ENCODE results near the gene CPD.

DNA sequence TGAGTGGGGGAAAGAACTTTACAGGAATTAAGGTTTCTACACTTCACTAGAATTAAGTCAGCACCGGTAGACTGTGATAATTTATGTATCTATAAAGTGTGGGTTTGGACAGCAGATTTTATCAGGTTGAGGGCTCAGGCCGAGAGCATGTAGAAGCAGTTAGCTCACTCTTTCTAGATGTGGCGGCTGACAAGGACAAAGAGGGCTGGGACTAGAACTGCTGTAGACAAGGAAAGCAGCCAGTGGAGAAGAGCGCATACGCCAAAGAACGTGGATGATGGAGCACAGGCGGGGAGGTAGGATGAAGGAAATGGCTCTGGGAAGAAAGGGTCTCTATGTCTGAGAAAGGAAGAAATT lies 98.0 kb downstream of the CPD start:
- TF ChIP-seq, protein P1, sequence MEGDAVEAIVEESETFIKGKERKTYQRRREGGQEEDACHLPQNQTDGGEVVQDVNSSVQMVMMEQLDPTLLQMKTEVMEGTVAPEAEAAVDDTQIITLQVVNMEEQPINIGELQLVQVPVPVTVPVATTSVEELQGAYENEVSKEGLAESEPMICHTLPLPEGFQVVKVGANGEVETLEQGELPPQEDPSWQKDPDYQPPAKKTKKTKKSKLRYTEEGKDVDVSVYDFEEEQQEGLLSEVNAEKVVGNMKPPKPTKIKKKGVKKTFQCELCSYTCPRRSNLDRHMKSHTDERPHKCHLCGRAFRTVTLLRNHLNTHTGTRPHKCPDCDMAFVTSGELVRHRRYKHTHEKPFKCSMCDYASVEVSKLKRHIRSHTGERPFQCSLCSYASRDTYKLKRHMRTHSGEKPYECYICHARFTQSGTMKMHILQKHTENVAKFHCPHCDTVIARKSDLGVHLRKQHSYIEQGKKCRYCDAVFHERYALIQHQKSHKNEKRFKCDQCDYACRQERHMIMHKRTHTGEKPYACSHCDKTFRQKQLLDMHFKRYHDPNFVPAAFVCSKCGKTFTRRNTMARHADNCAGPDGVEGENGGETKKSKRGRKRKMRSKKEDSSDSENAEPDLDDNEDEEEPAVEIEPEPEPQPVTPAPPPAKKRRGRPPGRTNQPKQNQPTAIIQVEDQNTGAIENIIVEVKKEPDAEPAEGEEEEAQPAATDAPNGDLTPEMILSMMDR (IDR thresholded peaks at IDR 0.05), result no peak
- no peak for TF ChIP-seq POLR2A (IDR thresholded peaks at IDR 0.05)

All from uterus (tissue), 2 donors.